HFFc6 (cell line): Measurements from ENCODE around the gene GDF2. TPM values are rescaled to one million over a fixed set of nuclear protein-coding genes. Genes with fewer than 3 reads are reported as not detected.

Experiments used
- DNase-seq: peaks from one replicate; pipeline ENCODE4 v3.0.0-alpha.2; 2018
- H3K27ac Mint-ChIP-seq: 2 replicates; pipeline ENCODE4 v1.8.0; 2020; ENCODE audit warnings: mild to moderate bottlenecking, mixed read lengths
- H3K27me3 Mint-ChIP-seq: 2 replicates; pipeline ENCODE4 v1.8.0; 2021; ENCODE audit warnings: mild to moderate bottlenecking, moderate library complexity, mixed read lengths; ENCODE audit not compliant: insufficient read depth
- H3K36me3 Mint-ChIP-seq: 2 replicates; pipeline ENCODE4 v1.8.0; 2021; ENCODE audit warnings: low read depth, mixed read lengths
- H3K4me1 Mint-ChIP-seq: 2 replicates; pipeline ENCODE4 v1.8.0; 2020; ENCODE audit warnings: low read depth, mixed read lengths
- H3K4me3 Mint-ChIP-seq: 2 replicates; pipeline ENCODE4 v1.8.0; 2020; ENCODE audit warnings: mild to moderate bottlenecking, moderate library complexity, mixed read lengths
- H3K9me3 Mint-ChIP-seq: 2 replicates; pipeline ENCODE4 v1.8.0; 2020; ENCODE audit warnings: mild to moderate bottlenecking, mixed read lengths
- total RNA-seq, 6 experiments: library from RNA; stranded (reverse); fragmentation: NEBNext Ultra II Directional; extraction: Animal tissue kit (Norgen Biotek cat#: 25700); gene quantifications; 2 replicates in 1 of 6; 3 replicates in 5 of 6; pipeline ENCODE4 v1.2.3, GENCODE V29; 2021
- TF ChIP-seq, protein P1 (sequence below): fragments of 200-600 bp; sonication (generic); IDR thresholded peaks from 2 replicates; pipeline ENCODE4 v1.5.0; 2021; ENCODE audit warnings: antibody characterized with exemption, mild to moderate bottlenecking

GDF2 gene
- total RNA-seq, 6 experiments from 2014 or later: not detected

GRCh38 chr10:47365431-47366180, 43.4 kb downstream of the GDF2 start:
- H3K36me3 Mint-ChIP-seq: no peaks in the 10 kb centered on the region
- no peak overlapping the region for H3K27ac Mint-ChIP-seq
- H3K4me3 Mint-ChIP-seq: no peak overlapping the region
- TF ChIP-seq, protein P1, sequence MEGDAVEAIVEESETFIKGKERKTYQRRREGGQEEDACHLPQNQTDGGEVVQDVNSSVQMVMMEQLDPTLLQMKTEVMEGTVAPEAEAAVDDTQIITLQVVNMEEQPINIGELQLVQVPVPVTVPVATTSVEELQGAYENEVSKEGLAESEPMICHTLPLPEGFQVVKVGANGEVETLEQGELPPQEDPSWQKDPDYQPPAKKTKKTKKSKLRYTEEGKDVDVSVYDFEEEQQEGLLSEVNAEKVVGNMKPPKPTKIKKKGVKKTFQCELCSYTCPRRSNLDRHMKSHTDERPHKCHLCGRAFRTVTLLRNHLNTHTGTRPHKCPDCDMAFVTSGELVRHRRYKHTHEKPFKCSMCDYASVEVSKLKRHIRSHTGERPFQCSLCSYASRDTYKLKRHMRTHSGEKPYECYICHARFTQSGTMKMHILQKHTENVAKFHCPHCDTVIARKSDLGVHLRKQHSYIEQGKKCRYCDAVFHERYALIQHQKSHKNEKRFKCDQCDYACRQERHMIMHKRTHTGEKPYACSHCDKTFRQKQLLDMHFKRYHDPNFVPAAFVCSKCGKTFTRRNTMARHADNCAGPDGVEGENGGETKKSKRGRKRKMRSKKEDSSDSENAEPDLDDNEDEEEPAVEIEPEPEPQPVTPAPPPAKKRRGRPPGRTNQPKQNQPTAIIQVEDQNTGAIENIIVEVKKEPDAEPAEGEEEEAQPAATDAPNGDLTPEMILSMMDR: no peak
- H3K4me1 Mint-ChIP-seq: no peaks in the 10 kb centered on the region
- no peak for DNase-seq
- H3K27me3 Mint-ChIP-seq: peaks cover 42% of the 10 kb centered on the region
- H3K9me3 Mint-ChIP-seq: no peaks in the 10 kb centered on the region

DNA sequence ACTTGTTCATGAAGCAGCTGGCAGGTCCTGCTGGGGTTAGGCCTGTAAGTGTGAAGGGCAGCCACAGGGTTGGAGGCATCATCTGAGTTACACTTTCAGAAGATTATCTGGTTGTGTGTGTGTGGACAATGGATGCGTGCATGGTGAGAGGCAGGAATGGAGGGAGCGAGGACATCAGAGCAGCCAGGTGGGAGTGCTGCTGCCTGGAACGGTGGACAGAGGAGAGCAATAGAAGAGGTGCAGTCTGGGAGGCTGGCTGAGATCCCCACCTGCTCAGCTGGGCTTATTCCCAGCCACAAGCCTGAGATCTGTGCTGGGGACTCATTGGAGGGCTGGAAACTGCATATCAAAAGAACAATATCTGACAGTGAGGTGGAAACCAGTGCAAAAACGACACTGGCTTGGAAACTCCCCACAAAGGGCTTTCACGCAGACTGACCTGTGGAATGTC, 44.0 kb downstream of the GDF2 start:
- Mint-ChIP-seq H3K4me1 (no peaks in the 10 kb centered on the region), H3K4me3 (no peak overlapping the region), H3K27ac (no peak overlapping the region), H3K27me3 (peaks cover 42% of the 10 kb centered on the region), H3K36me3 (no peaks in the 10 kb centered on the region), H3K9me3 (no peaks in the 10 kb centered on the region)
- no peak for DNase-seq
- TF ChIP-seq, protein P1: no peak

- Mint-ChIP-seq H3K36me3 (no peaks in the 10 kb centered on the region), H3K27ac (no peak overlapping the region), H3K9me3 (no peaks in the 10 kb centered on the region), H3K27me3 (peaks cover 42% of the 10 kb centered on the region), H3K4me3 (no peak overlapping the region), H3K4me1 (no peaks in the 10 kb centered on the region)
- no peak for DNase-seq
- TF ChIP-seq, protein P1: no peak
Measured at GRCh38 chr10:47366731-47367460, 44.6 kb downstream of the GDF2 start.

DNA sequence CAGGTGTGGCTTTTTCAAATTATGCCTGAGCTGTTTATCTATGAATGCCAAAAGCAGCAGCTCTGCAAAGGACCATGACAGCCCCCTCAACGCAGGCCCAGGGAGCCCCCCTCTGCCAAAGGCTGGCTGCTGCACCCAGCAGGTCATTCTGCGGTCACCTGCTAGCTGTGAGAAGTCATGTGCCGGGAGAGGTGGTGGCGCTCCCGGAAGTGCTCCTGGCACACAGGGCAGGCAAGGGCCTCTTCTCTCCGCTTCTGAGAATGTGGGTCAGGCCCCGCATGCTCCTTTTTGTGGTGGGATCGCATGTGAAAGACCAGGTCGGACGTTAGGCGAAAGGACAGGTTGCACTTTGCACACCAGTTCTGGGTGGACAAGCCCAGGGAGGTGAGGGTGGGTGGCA, 45.4 kb downstream of the GDF2 start:
- H3K27me3 Mint-ChIP-seq: peaks cover 45% of the 10 kb centered on the region
- DNase-seq: no peak
- no peak overlapping the region for H3K4me3 Mint-ChIP-seq
- H3K4me1 Mint-ChIP-seq: no peaks in the 10 kb centered on the region
- H3K27ac Mint-ChIP-seq: no peak overlapping the region
- no peaks in the 10 kb centered on the region for H3K9me3 Mint-ChIP-seq
- TF ChIP-seq, protein P1: no peak
- H3K36me3 Mint-ChIP-seq: no peaks in the 10 kb centered on the region

DNA sequence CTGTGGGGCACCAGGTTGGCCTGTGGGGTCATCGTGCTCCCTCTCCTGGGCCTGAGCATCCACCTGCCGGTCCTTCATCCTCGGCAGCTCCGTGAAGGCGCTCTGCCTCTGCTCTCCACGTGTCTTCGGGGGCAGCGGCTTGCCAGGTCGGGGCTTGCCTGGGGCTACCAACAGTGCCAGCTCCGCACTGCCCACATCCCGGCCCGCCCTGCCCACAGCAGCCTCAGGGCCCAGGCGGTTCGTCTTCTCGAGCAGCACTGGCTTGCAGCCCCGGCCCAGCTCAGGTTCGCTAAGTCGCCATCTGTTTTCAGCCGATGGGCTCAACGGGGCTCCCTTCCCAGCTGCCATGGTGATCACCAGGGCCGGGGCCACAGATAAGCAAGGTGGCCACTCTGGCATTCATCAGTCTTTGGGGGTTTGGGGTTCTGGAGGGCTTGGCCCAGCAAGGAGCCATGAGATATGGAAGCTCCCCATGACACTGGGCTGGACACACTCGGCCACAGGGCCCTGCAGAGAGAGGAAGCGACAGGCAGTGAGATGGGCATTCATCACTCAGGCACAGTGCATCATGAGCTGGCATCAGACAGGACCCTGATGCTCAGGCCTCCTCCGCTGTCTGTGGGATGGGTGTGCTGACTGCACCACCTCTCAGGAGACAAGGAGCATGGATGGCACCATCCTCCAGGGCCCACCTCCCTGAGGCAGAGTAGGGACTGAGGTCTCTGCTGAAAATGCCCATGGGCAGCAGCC, 46.4 kb downstream of the GDF2 start:
- Mint-ChIP-seq H3K4me1 (no peaks in the 10 kb centered on the region), H3K36me3 (no peaks in the 10 kb centered on the region), H3K9me3 (no peaks in the 10 kb centered on the region), H3K27ac (no peak overlapping the region), H3K4me3 (no peak overlapping the region), H3K27me3 (peaks cover 53% of the 10 kb centered on the region)
- TF ChIP-seq, protein P1: no peak
- no peak for DNase-seq
